ENCODE measurements around the gene ZNRF1. TPM values are rescaled to one million over a fixed set of nuclear protein-coding genes. Genes with fewer than 3 reads are reported as not detected.

The ZNRF1 gene
- polyA plus RNA-seq: 36.6 and 48.2 TPM in 2 replicates

DNA sequence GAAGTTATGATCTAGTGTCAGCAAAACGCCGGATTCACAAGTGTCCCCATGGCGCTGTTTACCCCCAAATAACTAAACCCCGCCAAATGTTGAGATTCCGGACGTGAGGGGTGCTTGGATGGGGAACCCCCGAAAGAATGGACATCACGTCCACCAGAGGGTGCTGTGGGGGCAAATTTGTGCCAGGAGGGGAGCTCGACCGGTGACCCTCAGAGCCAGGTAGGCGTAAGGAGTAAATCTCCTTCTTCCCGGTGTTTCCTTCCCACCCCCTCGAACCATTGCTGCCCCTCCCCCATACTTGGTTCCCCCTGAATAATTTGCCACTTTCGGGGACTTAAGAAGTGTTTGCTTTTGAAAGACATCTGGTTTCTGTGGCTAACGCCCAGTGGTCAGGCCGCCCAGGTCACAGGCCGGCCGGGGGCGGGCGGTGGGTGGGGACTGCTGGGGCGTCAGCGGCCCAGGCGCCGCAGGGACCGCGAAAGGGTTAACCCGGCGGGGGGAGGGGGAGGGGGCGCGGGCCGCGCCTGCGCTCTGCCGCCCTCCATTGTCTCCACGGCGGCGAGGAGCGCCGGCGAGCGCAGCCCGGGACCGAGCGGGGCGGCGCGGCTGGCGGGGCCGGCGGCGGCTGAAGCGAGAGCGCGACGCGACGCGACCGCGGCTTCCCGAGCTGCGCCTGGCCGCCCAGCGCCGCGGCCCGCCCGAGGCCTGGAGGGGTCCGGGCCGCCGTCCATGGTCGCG lies at the start of gene ZNRF1:
ZNRF1 (plus strand) TSS at position 544 of the 738 bp plus-strand sequence. CDS start 648 bp downstream, outside the sequence.

DNA sequence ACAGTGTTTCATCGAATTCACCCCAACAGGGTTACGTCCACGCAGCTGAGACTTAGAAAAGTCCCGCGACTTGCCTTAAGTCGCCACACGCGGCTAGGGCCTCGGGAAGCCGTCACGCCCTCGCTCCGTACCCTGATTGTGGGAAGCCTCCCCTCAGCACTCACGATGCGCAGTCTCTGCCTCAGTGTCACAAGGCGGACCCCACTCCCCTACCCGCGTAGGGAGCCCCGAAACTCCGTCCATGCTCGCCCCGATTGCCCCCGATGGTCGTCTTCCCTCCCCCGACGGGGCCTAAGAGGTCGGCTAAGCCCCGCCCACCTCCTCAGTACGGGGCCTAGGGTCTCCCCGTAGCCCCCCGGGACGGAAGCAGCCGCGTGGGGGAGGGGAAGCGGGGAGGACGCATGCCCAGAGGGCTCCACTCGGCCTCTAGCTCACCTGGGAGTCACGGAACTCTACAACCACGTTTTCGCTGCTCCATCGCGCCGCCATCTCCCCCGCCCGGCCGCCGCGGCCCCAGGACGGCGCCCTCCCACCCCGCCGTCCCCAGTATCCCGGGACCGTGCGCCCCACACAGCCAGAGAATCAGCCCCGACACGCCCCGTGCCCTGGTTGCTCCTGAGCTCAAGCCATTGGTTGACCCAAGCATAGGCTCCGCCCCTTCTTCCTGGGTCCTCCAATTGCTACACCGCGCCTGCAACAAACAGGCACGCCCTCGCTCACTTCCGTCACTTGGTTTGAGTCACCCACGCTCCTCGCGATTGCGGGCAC lies 14.1 kb upstream of the ZNRF1 start, which contains the start of gene WDR59:
WDR59 (minus strand) TSS at position 595 of the 768 bp plus-strand sequence; CDS start at position 489, 106 bp downstream.

DNA sequence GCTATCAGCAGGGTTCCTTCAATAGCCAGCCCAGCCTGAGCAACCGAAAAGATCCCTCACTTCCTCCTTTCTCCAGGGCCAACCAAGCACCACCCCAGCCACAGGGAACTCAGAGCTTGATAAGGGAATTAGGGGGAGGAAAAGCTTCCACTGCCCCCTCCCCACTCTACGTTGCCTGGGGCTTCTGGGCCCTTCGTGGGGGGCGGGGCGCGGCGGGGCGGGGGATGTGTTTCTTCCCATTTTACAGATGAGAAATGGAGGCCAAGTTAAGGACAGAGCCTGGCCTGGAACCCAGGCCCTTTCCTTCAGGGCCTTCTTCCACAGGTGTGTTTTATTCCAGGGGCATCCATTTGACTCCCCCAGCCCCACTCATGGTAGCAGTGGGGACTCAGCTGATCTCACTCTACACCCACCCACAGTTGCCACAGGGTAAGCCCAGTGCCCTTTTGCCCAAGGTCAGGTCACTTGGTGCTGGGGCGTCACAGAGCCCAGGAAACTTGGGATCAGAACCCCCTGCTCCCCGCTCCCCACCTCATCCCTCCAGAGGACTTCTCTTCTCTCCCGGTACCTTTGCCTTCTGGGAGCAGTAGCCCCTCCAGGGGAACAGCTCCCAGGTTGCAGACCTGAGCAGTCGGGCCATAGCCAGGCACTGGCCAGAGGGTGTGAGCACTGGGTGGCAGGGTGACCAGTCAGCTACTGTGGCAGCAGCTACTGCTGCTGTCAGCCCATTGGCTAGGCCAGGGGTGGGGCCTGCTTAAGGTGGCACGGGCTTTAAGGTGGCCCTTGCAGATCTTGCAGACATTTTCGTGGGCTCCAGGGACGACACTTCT lies 117.5 kb downstream of the ZNRF1 start, which contains the start of gene LDHD:
LDHD (minus strand) TSS at position 700 of the 830 bp plus-strand sequence; CDS start at position 640, 60 bp downstream.

DNA sequence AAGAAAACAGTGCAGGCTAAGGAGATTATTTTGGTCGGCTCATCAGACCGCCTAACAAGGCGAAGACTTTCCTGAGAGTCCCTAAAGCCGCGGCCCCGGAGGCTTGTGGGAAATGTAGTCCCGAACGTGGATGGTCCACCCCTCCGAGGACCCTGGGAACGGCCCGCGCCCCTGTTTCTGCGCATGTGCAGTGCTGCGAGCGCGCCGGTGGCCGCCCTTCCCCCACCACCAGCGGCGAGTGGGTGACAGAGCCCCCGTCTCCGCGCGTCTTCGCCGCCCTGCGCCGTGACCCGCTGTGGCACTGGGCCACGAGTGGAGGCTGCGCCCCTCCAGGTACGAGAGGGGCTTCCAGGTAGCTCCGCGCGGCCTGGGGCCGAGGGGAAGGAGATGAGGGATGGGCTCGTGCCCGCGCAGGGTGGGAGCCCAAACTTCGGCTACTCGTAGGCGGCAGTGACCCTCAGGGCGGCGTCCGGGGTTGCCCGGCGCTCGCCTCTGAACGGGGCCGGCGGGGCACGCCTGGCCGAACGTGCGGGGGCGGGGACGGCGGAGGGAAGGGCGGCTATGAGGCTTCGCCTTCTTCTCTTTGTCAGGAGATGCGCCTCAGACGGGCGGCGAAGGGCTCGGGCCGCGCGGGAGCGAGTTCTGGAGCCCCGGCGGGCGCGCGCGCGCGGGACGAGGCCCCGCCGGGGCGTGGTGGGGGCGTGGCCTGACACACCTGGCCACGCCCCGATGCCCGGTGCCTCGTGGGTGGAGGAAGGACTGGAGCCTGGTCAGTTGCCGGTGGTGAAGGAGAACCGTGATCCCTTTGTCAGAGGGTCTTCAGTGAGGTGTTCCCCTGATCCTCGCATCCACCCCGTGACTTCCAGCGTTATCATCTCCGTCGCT lies 149.7 kb downstream of the ZNRF1 start, which contains the start of gene ZFP1:
ZFP1 (plus strand) TSS at position 214 of the 885 bp plus-strand sequence. CDS start 4,428 bp downstream, outside the sequence.

Other genes starting within 250 kb of the ZNRF1 start
- gene FA2H, start 224.2 kb upstream of the ZNRF1 start, polyA plus RNA-seq: not detected in 2 replicates
- 19.5 and 30.5 TPM in 2 replicates for gene WDR59, start 13.9 kb upstream of the ZNRF1 start, polyA plus RNA-seq
- gene LDHD, start 117.8 kb downstream of the ZNRF1 start, polyA plus RNA-seq: 0.27 TPM in 1 of 2 replicates, not detected in the other
- gene ZFP1, start 149.5 kb downstream of the ZNRF1 start, polyA plus RNA-seq: 11.0 and 18.0 TPM in 2 replicates
- gene CTRB2, start 208.1 kb downstream of the ZNRF1 start, polyA plus RNA-seq: 0.45 TPM in 1 of 2 replicates, not detected in the other
- 1.4 TPM in 1 of 2 replicates, not detected in the other for gene CTRB1, start 220.0 kb downstream of the ZNRF1 start, polyA plus RNA-seq

All from Purkinje cell (primary cell).